Stomach (tissue), 4 donors: ENCODE data around the gene APP.

Experiments
- EP300 ChIP-seq: sonication (generic); formaldehyde crosslinking; IDR thresholded peaks from one replicate; pipeline ENCODE4 v1.6.1; 2017; ENCODE audit warnings: antibody characterized with exemption
- POLR2A ChIP-seq, 4 donors: fragments of 450-650 bp; IDR thresholded peaks; one replicate each; pipeline ENCODE4 v1.6.1; 2016; ENCODE audit warnings: antibody characterized with exemption in 4 of 4, control low read depth in 2 of 4, mild to moderate bottlenecking in 1 of 4, moderate library complexity in 1 of 4
- TF ChIP-seq, protein P1 (sequence below), 7 experiments: fragments of 450-650 bp in 4 of 7; fragments of 200-600 bp in 3 of 7; sonication (generic) in 3 of 7; IDR thresholded peaks; one replicate each; pipeline ENCODE4 v1.5.1; 2016 to 2019; ENCODE audit warnings: antibody characterized with exemption in 7 of 7, control low read depth in 2 of 7, mild to moderate bottlenecking in 1 of 7

DNA sequence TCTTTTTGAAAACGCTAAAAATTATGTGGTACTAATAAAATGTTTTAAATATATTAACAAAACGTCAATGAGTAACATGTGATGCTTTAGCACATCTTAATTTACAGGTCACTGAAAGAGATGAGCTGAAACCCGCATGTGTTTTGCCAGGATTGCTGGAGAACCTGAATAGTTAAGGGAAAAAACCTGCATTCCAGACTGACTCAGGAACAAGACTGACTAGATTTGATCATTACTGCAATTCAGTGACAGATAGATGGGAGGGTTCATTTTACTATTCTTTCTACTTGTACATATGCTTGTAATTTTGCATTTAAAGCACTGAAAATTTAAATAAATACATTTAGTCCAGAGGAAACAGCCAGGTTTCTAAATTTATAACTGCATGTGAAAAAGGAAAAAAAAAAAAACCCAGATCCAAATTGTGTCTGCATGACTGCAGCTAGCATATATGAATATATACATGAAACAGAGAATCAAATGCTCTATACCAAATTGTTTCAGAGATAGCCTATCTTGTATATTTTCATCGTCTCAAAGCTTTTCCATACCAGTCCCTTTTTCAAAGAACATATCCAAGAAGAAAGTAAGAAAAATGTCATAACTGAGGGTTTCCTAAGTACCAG is 71.7 kb downstream of the APP start:
- TF ChIP-seq, protein P1, sequence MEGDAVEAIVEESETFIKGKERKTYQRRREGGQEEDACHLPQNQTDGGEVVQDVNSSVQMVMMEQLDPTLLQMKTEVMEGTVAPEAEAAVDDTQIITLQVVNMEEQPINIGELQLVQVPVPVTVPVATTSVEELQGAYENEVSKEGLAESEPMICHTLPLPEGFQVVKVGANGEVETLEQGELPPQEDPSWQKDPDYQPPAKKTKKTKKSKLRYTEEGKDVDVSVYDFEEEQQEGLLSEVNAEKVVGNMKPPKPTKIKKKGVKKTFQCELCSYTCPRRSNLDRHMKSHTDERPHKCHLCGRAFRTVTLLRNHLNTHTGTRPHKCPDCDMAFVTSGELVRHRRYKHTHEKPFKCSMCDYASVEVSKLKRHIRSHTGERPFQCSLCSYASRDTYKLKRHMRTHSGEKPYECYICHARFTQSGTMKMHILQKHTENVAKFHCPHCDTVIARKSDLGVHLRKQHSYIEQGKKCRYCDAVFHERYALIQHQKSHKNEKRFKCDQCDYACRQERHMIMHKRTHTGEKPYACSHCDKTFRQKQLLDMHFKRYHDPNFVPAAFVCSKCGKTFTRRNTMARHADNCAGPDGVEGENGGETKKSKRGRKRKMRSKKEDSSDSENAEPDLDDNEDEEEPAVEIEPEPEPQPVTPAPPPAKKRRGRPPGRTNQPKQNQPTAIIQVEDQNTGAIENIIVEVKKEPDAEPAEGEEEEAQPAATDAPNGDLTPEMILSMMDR (IDR thresholded peaks at IDR 0.05): no peak
- TF ChIP-seq POLR2A (IDR thresholded peaks at IDR 0.05): no peak
- no peak for TF ChIP-seq EP300
